Gastrocnemius medialis (tissue), 4 donors: ENCODE measurements around the gene SLC9A6.

Experiments
- POLR2A ChIP-seq, 2 donors: fragments of 450-650 bp; IDR thresholded peaks; one replicate each; pipeline ENCODE4 v1.6.1; 2017; ENCODE audit warnings: antibody characterized with exemption in 2 of 2, mild to moderate bottlenecking in 2 of 2, moderate library complexity in 2 of 2
- TF ChIP-seq, protein P1 (sequence below), 5 experiments: fragments of 450-650 bp in 3 of 5; fragments of 200-600 bp in 2 of 5; sonication (generic) in 2 of 5; IDR thresholded peaks in 4 of 5; conservative IDR thresholded peaks in 1 of 5; 1 replicate in 4 of 5; 2 replicates in 1 of 5; pipeline ENCODE4 v1.5.1; 2016 to 2019; ENCODE audit warnings: antibody characterized with exemption in 5 of 5, mild to moderate bottlenecking in 3 of 5, moderate library complexity in 3 of 5

DNA sequence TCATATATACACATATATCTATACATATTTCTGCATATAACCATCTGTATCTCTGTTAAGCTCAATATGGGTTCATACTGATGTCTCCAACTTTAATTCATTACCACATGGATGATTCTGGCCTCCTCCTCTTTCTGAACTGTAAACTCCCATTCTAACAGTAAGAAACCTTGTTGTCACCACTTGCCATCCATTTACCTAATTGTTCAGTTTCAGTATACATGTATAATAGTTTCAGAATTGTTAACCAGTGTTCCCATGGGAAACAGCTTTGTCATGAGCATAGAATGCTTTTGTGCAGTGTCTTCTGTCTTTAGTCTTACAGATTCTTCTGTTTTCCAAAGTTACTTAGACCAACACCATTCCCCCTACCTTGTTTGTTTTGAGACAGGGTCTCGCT is 35.9 kb downstream of the SLC9A6 start:
- TF ChIP-seq, protein P1, sequence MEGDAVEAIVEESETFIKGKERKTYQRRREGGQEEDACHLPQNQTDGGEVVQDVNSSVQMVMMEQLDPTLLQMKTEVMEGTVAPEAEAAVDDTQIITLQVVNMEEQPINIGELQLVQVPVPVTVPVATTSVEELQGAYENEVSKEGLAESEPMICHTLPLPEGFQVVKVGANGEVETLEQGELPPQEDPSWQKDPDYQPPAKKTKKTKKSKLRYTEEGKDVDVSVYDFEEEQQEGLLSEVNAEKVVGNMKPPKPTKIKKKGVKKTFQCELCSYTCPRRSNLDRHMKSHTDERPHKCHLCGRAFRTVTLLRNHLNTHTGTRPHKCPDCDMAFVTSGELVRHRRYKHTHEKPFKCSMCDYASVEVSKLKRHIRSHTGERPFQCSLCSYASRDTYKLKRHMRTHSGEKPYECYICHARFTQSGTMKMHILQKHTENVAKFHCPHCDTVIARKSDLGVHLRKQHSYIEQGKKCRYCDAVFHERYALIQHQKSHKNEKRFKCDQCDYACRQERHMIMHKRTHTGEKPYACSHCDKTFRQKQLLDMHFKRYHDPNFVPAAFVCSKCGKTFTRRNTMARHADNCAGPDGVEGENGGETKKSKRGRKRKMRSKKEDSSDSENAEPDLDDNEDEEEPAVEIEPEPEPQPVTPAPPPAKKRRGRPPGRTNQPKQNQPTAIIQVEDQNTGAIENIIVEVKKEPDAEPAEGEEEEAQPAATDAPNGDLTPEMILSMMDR (IDR thresholded peaks at IDR 0.05 in 4 of 5, conservative IDR thresholded peaks at IDR 0.05 in 1 of 5) = no peak
- TF ChIP-seq POLR2A (IDR thresholded peaks at IDR 0.05) = no peak
